ENCODE measurements around the gene PSMD12. TPM values are rescaled to one million over a fixed set of nuclear protein-coding genes. Genes with fewer than 3 reads are reported as not detected.

Gene PSMD12
- total and polyA plus RNA-seq, 9 of the 15 experiments (the other 6 are each of a cell fraction or from before 2014, with no cell fraction given): 36.6 to 150 (median 65.5) TPM

DNA sequence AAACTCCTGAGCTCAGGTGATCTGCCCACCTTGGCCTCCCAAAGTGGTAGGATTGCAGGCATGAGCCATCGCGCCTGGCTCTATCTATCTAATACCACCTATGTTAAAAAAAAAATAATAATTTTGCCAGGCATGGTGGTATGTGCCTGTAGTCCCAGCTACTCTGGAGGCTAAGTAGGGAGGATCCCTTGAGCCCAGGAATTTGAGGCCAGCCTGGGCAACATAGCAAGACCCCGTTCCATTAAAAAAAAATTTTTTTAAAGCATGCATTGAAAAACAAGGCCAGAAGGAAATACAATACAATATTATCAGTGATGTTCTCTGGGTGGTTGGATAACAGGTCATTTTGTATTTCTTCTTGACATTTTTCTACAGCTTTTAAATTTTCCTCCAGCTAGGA is 76.1 kb downstream of the PSMD12 start:
- no peak for FAIRE-seq
- Histone ChIP-seq H3K79me2 (ENCODE audit: control insufficient read depth, insufficient read depth, low read length) (no peaks in the 10 kb centered on the region), H3K9me3 (replicated peaks; ENCODE audit: control insufficient read depth, insufficient read depth, low read depth, low read length) (no peaks in the 10 kb centered on the region), H3K27ac (ENCODE audit: extremely low read depth, low read depth, low read length) (no peak overlapping the region), H3K4me1 (replicated peaks in 1 of 2; ENCODE audit: control insufficient read depth in 2 of 2, insufficient read depth in 2 of 2, low read length in 2 of 2) (peaks cover 0 to 8% of the 10 kb centered on the region in 2 experiments; a peak in 1 of 5 replicates), H3K9ac (ENCODE audit: insufficient read depth in 1 of 2, low read depth in 2 of 2, low read length in 2 of 2) (no peak overlapping the region), H3K9me1 (ENCODE audit: control insufficient read depth, insufficient read depth, low read length) (no peaks in the 10 kb centered on the region), H3K4me3 (no peak overlapping the region), H2AFZ (ENCODE audit: low read depth, low read length) (no peak overlapping the region), H3K4me2 (ENCODE audit: insufficient read depth, low read length) (no peak overlapping the region), H3K36me3 (ENCODE audit: control insufficient read depth, insufficient read depth, low read length) (no peaks in the 10 kb centered on the region), H3K27me3 (ENCODE audit: control insufficient read depth in 2 of 2, insufficient read depth in 2 of 2, low read length in 2 of 2) (no peaks in the 10 kb centered on the region), H4K20me1 (replicated peaks; ENCODE audit: control insufficient read depth, insufficient read depth, low read length) (no peaks in the 10 kb centered on the region)
- DNase-seq (ENCODE audit: extremely low read depth in 1 of 4, low spot score in 3 of 4): no peak
- CTCF ChIA-PET (ENCODE audit: low intra/inter-chr PET ratio): no interaction called here
- ATAC-seq: no peak
- in situ Hi-C loops (cut with MboI) (no loop called here), intact Hi-C loops (cut with micrococcal nuclease) (no loop called here)
- 73% methylated on average over 3 of the region's 3 CpGs for WGBS (ENCODE audit: insufficient coverage, low coverage, missing lambda C conversion rate)
- POLR2A ChIA-PET: interaction anchor here (0.8 kb wide), 1 partner anchor 33 kb away, joined by 3 read pairs; no protein-coding TSS in a partner anchor
- no TSS peak for BruUV-seq (replicated peaks)
- TF ChIP-seq ZNF121 (CRISPR knock-in tag; conservative IDR thresholded peaks at IDR 0.05) (peak; percentile 86), L3MBTL2 (IDR thresholded peaks at IDR 0.05) (no peak)

DNA sequence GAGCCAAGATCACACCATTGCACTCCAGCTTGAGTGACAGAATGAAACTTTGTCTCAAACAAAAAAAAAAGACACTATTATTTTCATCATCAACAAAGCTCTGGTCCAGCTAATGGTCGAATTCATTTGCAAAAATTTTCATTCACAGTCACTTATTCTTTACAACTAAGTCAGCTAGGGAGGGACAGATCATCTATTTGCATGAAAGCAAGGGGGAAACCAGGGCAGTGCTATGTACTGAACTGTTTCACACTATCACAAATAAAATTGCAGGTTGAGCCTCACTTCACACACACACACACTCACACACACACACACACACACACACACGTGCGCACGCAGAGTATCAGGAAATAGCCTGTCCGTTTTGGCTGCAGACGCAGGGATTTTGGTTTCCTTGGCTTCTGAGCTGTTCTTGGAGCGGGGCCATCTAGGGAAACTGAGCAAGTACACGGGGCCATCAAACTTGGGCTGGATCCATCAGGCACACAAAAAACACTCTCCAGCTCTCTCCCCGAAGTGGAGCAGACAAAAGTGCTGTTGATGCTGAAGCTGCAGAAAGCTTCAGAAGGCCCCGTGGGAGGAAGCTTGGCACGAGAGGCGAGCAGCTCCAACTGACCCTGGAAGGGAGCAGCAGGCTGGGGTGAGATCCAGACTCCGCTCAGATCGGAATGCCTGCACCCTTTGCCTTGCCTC is 77.0 kb downstream of the PSMD12 start:
- H3K9me3 ChIP-seq (replicated peaks; ENCODE audit: control insufficient read depth, insufficient read depth, low read depth, low read length): no peaks in the 10 kb centered on the region
- in situ Hi-C loops (cut with MboI) (no loop called here), intact Hi-C loops (cut with micrococcal nuclease) (no loop called here)
- no peak overlapping the region for H3K27ac ChIP-seq (ENCODE audit: extremely low read depth, low read depth, low read length)
- peak overlapping the region; percentile 74; the same call in 1 of the 2 replicates for H2AFZ ChIP-seq (ENCODE audit: low read depth, low read length)
- BruUV-seq (replicated peaks): no TSS peak
- FAIRE-seq (no peak), DNase-seq (ENCODE audit: extremely low read depth in 1 of 4, low spot score in 3 of 4) (no peak), ATAC-seq (no peak)
- POLR2A ChIA-PET: no interaction called here
- WGBS (ENCODE audit: insufficient coverage, low coverage, missing lambda C conversion rate): 33% methylated on average over 14 of the region's 14 CpGs
- H3K4me2 ChIP-seq (ENCODE audit: insufficient read depth, low read length): no peak overlapping the region
- no peak overlapping the region for H3K4me3 ChIP-seq
- H3K36me3 ChIP-seq (ENCODE audit: control insufficient read depth, insufficient read depth, low read length): no peaks in the 10 kb centered on the region
- 0 out of 4 replicates have a peak overlapping the region, but pooled peaks of 1 of the 2 experiments have one; percentile 74 for H3K9ac ChIP-seq (ENCODE audit: insufficient read depth in 1 of 2, low read depth in 2 of 2, low read length in 2 of 2)
- CTCF ChIA-PET (ENCODE audit: low intra/inter-chr PET ratio): no interaction called here
- peaks cover 0 to 8% of the 10 kb centered on the region in 2 experiments; a peak in 1 of 5 replicates for H3K4me1 ChIP-seq (replicated peaks in 1 of 2; ENCODE audit: control insufficient read depth in 2 of 2, insufficient read depth in 2 of 2, low read length in 2 of 2)
- no peaks in the 10 kb centered on the region for H3K27me3 ChIP-seq (ENCODE audit: control insufficient read depth in 2 of 2, insufficient read depth in 2 of 2, low read length in 2 of 2)
- H3K79me2 ChIP-seq (ENCODE audit: control insufficient read depth, insufficient read depth, low read length): no peaks in the 10 kb centered on the region
- H3K9me1 ChIP-seq (ENCODE audit: control insufficient read depth, insufficient read depth, low read length): no peaks in the 10 kb centered on the region
- H4K20me1 ChIP-seq (replicated peaks; ENCODE audit: control insufficient read depth, insufficient read depth, low read length): no peaks in the 10 kb centered on the region
- TF ChIP-seq NFE2L1 (tag; IDR thresholded peaks at IDR 0.05; ENCODE audit: borderline replicate concordance, low read depth) (no peak), CEBPB (tag; IDR thresholded peaks at IDR 0.05) (no peak), NBN (IDR thresholded peaks at IDR 0.05; ENCODE audit: low read depth) (no peak), ZNF184 (CRISPR knock-in tag; IDR thresholded peaks at IDR 0.05) (no peak), TBP (optimal IDR thresholded peaks at IDR 0.05; ENCODE audit: low read depth, low read length) (no peak), TFAM (CRISPR knock-in tag; conservative IDR thresholded peaks at IDR 0.05) (no peak), NFE2 (IDR thresholded peaks at IDR 0.05; ENCODE audit: low read depth) (no peak)
- TF ChIP-seq, protein P1, sequence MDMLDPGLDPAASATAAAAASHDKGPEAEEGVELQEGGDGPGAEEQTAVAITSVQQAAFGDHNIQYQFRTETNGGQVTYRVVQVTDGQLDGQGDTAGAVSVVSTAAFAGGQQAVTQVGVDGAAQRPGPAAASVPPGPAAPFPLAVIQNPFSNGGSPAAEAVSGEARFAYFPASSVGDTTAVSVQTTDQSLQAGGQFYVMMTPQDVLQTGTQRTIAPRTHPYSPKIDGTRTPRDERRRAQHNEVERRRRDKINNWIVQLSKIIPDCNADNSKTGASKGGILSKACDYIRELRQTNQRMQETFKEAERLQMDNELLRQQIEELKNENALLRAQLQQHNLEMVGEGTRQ (CRISPR knock-in tag; IDR thresholded peaks at IDR 0.05): no peak
- TF ChIP-seq, protein P2, sequence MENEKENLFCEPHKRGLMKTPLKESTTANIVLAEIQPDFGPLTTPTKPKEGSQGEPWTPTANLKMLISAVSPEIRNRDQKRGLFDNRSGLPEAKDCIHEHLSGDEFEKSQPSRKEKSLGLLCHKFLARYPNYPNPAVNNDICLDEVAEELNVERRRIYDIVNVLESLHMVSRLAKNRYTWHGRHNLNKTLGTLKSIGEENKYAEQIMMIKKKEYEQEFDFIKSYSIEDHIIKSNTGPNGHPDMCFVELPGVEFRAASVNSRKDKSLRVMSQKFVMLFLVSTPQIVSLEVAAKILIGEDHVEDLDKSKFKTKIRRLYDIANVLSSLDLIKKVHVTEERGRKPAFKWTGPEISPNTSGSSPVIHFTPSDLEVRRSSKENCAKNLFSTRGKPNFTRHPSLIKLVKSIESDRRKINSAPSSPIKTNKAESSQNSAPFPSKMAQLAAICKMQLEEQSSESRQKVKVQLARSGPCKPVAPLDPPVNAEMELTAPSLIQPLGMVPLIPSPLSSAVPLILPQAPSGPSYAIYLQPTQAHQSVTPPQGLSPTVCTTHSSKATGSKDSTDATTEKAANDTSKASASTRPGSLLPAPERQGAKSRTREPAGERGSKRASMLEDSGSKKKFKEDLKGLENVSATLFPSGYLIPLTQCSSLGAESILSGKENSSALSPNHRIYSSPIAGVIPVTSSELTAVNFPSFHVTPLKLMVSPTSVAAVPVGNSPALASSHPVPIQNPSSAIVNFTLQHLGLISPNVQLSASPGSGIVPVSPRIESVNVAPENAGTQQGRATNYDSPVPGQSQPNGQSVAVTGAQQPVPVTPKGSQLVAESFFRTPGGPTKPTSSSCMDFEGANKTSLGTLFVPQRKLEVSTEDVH (IDR thresholded peaks at IDR 0.05; ENCODE audit: low read depth, partially characterized antibody): no peak

Measured in K562 (cell line).